ENCODE data around the gene GALNT2. TPM values are rescaled to one million over a fixed set of nuclear protein-coding genes. Genes with fewer than 3 reads are reported as not detected.

Gene GALNT2
- total and polyA plus RNA-seq, 4 experiments from 2014 or later: 11.5 to 20.9 (median 15.8) TPM

DNA sequence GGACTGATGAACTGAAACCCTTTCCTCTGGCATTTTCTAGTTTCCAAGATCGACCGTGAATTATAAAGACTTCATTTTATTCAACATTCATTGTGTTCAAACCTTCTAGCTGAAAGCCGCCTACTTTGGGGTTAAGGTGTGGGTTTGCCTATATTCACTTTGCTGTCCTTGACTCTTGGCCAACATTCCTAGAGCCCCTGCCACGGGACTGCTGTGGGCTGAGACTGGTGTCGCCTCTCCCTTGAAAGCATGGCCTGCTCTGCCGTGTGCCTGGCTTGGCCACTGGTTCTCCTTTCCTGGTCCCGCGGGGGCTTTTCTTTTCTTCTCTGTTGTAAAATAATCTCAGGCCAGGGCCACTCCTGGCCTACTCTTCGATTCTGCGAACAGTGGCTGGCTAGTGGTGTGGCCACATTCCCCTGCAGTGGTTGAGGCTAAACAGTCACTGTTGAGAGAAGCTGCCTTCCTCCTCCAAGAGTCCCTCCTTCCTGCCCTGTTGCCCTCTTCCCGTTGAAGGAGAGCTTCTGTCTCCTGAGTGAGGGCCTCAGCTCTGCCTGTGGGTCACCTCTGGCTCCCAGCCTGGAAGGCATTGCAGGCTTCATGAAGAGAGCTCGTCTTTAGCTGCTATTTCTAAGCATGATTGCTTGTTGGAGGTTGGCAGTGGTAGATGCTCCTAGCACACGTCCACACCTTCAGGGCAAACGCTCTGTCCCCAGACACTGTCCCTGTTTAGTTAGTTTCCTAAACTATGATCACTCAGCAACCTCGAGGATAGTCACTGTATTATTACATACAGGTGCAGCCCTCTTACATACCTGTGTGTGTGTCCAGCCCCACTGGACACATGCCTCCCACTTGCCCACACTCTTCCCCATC, 80.5 kb downstream of the GALNT2 start:
- no peak overlapping the region for H3K27ac ChIP-seq (ENCODE audit: low read depth, low read length)
- Mint-ChIP-seq H3K4me3 (peak overlapping the region in 1 of 8 donors; percentile 31), H3K27ac (peak overlapping the region in 2 of 7 donors; percentile 64 to 78), H3K36me3 (peaks cover 1 to 6% of the 10 kb centered on the region in 2 donors), H3K27me3 (no peaks in the 10 kb centered on the region), H3K9me3 (no peaks in the 10 kb centered on the region), H3K4me1 (peaks cover 16 to 38% (median 28%) of the 10 kb centered on the region in 4 donors)
- POLR2A ChIA-PET (ENCODE audit: partially characterized antibody): no interaction called here
- CTCF ChIA-PET (ENCODE audit: partially characterized antibody): interaction anchor here (1.5 kb wide), 1 partner anchor 9 kb away, joined by 3 read pairs; no protein-coding TSS in a partner anchor
- H3K4me1 ChIP-seq (ENCODE audit: insufficient read depth, low read length): no peaks in the 10 kb centered on the region
- no peak overlapping the region for H3K4me3 ChIP-seq (ENCODE audit: low read length in 2 of 2)
- intact Hi-C loops (cut with micrococcal nuclease): no loop called here
- H3K36me3 ChIP-seq (ENCODE audit: insufficient read depth, low read length): no peaks in the 10 kb centered on the region
- H3K9me3 ChIP-seq (ENCODE audit: control insufficient read depth in 1 of 2, low read length in 2 of 2): no peaks in the 10 kb centered on the region
- DNase-seq: no peak
- H3K27me3 ChIP-seq (ENCODE audit: insufficient read depth, low read length): no peaks in the 10 kb centered on the region

DNA sequence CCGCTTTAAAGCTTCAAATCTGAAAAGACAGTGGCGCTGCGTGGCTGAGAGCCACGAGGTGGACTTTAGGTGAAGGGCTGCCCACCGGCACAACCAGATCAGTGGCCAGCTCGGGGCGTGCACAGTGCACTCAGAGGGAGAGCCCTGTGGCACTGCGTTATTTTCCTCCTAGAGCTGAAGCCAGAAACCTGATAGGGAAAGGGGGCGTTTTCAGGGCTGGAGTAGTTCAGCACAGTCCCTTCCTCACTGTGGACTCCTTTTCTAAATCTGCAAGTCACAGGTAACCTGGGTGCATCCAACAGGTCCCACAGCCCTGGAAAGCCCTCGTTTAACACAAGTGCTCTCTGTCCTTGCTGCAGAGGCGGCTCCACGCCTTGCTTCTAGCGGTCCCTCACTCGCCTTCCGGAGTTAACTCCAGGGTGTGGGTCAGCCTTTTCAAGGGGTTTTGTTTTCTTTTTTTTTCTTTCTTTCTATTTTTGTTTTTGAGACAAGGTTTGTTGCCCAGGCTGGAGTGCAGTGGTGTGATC, 81.2 kb downstream of the GALNT2 start:
- Mint-ChIP-seq H3K9me3 (no peaks in the 10 kb centered on the region), H3K27me3 (no peaks in the 10 kb centered on the region), H3K4me1 (peaks cover 18 to 38% (median 28%) of the 10 kb centered on the region in 4 donors), H3K36me3 (peaks cover 1 to 6% of the 10 kb centered on the region in 2 donors), H3K27ac (peak overlapping the region in 1 of 7 donors; percentile 36), H3K4me3 (no peak overlapping the region)
- CTCF ChIA-PET (ENCODE audit: partially characterized antibody): interaction anchor here (1.5 kb wide), 1 partner anchor 9 kb away, joined by 3 read pairs; no protein-coding TSS in a partner anchor
- intact Hi-C loops (cut with micrococcal nuclease): no loop called here
- H3K9me3 ChIP-seq (ENCODE audit: control insufficient read depth in 1 of 2, low read length in 2 of 2): no peaks in the 10 kb centered on the region
- POLR2A ChIA-PET (ENCODE audit: partially characterized antibody): no interaction called here
- no peak overlapping the region for H3K4me3 ChIP-seq (ENCODE audit: low read length in 2 of 2)
- DNase-seq: no peak
- H3K27me3 ChIP-seq (ENCODE audit: insufficient read depth, low read length): no peaks in the 10 kb centered on the region
- H3K4me1 ChIP-seq (ENCODE audit: insufficient read depth, low read length): peaks cover under 1% of the 10 kb centered on the region
- no peak overlapping the region for H3K27ac ChIP-seq (ENCODE audit: low read depth, low read length)
- no peaks in the 10 kb centered on the region for H3K36me3 ChIP-seq (ENCODE audit: insufficient read depth, low read length)

DNA sequence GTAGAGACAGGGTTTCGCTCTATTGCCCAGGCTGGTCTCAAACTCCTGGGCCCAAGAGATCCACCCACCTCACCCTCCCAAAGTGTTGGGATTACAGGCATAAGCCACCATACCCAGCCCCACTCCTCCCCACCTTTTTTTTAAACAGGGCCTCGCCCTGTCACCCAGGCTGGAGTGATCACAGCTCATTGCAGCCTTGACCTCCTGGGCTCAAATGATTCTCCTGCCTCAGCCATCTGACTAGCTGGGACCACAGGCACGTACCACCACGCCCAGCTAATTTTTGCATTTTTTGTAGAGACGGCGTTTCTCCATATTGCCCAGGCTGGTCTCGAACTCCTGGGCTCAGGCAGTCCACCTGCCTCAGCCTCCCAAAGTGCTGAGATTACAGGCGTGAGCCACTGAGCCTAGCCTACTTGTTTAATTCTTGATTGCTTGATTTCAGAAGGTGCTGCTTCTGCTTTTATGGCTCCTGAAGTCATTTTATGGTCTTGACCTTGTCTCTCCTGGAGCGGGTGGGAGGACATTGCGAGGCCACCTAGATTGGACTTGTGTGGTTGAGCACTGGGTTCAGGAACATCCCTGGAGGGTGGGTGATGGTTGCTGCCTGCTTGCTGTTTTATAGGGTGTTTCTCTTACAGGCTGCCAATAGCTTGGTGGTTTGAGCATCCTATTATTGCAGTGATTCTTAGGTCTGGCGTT, 81.9 kb downstream of the GALNT2 start:
- no peaks in the 10 kb centered on the region for H3K27me3 ChIP-seq (ENCODE audit: insufficient read depth, low read length)
- no peak overlapping the region for H3K4me3 ChIP-seq (ENCODE audit: low read length in 2 of 2)
- no peaks in the 10 kb centered on the region for H3K9me3 ChIP-seq (ENCODE audit: control insufficient read depth in 1 of 2, low read length in 2 of 2)
- Mint-ChIP-seq H3K36me3 (peaks cover 1 to 6% of the 10 kb centered on the region in 2 donors), H3K9me3 (no peaks in the 10 kb centered on the region), H3K27me3 (no peaks in the 10 kb centered on the region), H3K4me3 (no peak overlapping the region), H3K4me1 (peaks cover 18 to 42% (median 26%) of the 10 kb centered on the region in 4 donors), H3K27ac (peak overlapping the region in 2 of 7 donors; percentile 36 to 57)
- peaks cover 3% of the 10 kb centered on the region for H3K4me1 ChIP-seq (ENCODE audit: insufficient read depth, low read length)
- CTCF ChIA-PET (ENCODE audit: partially characterized antibody): no interaction called here
- intact Hi-C loops (cut with micrococcal nuclease): no loop called here
- no peak overlapping the region for H3K27ac ChIP-seq (ENCODE audit: low read depth, low read length)
- POLR2A ChIA-PET (ENCODE audit: partially characterized antibody): no interaction called here
- H3K36me3 ChIP-seq (ENCODE audit: insufficient read depth, low read length): no peaks in the 10 kb centered on the region
- no peak for DNase-seq

DNA sequence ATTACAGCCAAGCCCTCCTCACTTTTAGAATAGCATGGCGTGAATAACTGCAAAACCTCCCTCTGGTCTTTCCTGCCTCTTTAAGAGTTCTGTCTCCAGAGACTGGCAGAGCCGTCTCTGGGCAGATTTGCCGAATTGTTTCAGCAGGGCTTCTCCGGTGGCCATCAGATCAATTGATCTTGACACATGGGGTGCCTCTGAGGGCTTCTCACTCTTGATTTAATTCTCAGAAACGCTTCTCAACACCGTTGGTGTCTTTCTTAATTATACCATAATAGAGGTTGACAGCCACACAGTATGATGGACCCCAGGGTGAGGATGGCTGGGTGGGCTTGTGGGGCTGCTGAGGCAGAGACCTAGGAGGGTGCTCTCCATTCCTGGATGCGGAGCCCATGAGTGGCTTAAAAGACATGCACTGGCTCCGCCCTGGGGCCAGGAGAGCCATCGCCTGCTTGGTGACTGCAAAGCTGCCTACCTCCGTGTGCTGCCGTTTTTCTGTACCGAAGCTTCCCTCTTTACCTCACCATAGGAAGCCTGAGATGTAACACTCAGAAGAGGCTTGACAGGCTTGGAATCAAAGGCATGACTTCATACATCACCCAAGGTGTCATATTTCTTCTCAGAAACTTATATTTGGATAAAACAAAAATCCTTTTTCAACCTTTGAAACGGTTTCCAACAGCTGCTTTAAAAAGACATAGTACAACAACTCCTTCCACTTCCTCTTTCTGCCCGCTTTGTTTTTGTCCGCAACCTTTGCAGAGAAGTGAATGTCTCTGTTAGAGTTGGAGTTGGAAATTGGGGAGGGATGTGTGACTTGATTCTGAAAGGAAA, 82.9 kb downstream of the GALNT2 start:
- Mint-ChIP-seq H3K27me3 (no peaks in the 10 kb centered on the region), H3K9me3 (no peaks in the 10 kb centered on the region), H3K4me3 (no peak overlapping the region), H3K27ac (no peak overlapping the region), H3K36me3 (peaks cover 1 to 6% of the 10 kb centered on the region in 2 donors), H3K4me1 (peaks cover 13 to 38% (median 19%) of the 10 kb centered on the region in 4 donors)
- Histone ChIP-seq H3K4me1 (ENCODE audit: insufficient read depth, low read length) (peaks cover 3% of the 10 kb centered on the region), H3K27me3 (ENCODE audit: insufficient read depth, low read length) (no peaks in the 10 kb centered on the region), H3K36me3 (ENCODE audit: insufficient read depth, low read length) (no peaks in the 10 kb centered on the region), H3K9me3 (ENCODE audit: control insufficient read depth in 1 of 2, low read length in 2 of 2) (no peaks in the 10 kb centered on the region), H3K27ac (ENCODE audit: low read depth, low read length) (no peak overlapping the region), H3K4me3 (ENCODE audit: low read length in 2 of 2) (no peak overlapping the region)
- ChIA-PET CTCF (ENCODE audit: partially characterized antibody) (no interaction called here), POLR2A (ENCODE audit: partially characterized antibody) (no interaction called here)
- intact Hi-C loops (cut with micrococcal nuclease): no loop called here
- DNase-seq: no peak

DNA sequence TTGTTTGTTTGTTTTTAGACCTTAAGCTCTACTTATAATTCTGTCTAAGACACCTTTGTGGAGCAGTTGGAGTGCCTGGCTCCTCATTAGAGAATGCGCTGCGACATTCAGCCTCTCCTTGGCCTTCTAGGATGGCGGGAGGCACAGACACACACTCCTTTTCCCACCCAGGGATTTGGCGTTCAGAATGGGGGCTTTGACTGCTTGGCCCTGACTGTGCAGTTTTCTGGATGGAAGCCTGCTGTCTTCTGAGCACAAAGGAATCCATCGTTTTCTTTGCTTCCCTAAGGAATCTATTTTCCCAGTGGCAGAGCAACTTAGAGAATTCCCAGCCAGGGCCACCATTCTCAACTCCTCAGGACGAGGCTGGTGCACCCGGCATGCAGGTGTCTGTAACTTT, 83.6 kb downstream of the GALNT2 start:
- no peak overlapping the region for H3K27ac ChIP-seq (ENCODE audit: low read depth, low read length)
- Mint-ChIP-seq H3K4me3 (no peak overlapping the region), H3K27me3 (no peaks in the 10 kb centered on the region), H3K9me3 (no peaks in the 10 kb centered on the region), H3K36me3 (peaks cover 1 to 6% of the 10 kb centered on the region in 2 donors), H3K4me1 (peaks cover 13 to 36% (median 21%) of the 10 kb centered on the region in 4 donors), H3K27ac (no peak overlapping the region)
- no peak for DNase-seq
- peaks cover 3% of the 10 kb centered on the region for H3K4me1 ChIP-seq (ENCODE audit: insufficient read depth, low read length)
- ChIA-PET CTCF (ENCODE audit: partially characterized antibody) (no interaction called here), POLR2A (ENCODE audit: partially characterized antibody) (no interaction called here)
- no peaks in the 10 kb centered on the region for H3K9me3 ChIP-seq (ENCODE audit: control insufficient read depth in 1 of 2, low read length in 2 of 2)
- no peaks in the 10 kb centered on the region for H3K36me3 ChIP-seq (ENCODE audit: insufficient read depth, low read length)
- H3K27me3 ChIP-seq (ENCODE audit: insufficient read depth, low read length): no peaks in the 10 kb centered on the region
- no peak overlapping the region for H3K4me3 ChIP-seq (ENCODE audit: low read length in 2 of 2)
- intact Hi-C loops (cut with micrococcal nuclease): no loop called here

DNA sequence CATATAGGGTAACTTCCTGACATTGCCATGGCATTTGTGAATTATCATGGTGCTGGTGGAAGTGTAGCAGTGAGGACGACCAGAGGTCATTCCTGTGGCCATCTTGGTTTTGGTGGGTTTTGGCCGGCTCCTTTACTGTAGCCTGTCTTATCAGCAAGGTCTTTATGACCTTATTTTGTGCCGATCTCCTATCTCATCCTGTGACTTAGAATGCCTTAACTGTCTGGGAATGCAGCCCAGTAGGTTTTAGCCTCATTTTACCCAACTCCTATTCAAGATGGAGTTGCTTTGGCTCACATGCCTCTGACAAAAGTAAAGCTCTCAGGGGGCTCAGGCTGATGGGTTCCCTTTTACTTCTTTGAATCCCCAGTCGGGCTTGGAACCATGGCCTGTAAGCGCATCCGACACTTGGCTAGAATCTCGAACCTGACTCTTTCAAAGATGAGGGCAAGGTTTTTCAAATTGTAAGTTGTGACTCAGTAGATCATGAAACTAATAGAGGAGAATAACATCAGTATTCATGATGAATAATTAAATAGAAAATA, 85.0 kb downstream of the GALNT2 start:
- Mint-ChIP-seq H3K4me3 (no peak overlapping the region), H3K4me1 (peaks cover 12 to 41% (median 23%) of the 10 kb centered on the region in 4 donors), H3K27ac (no peak overlapping the region), H3K9me3 (no peaks in the 10 kb centered on the region), H3K27me3 (no peaks in the 10 kb centered on the region), H3K36me3 (peaks cover 0 to 6% of the 10 kb centered on the region in 2 donors)
- no peak for DNase-seq
- intact Hi-C loops (cut with micrococcal nuclease): no loop called here
- Histone ChIP-seq H3K27me3 (ENCODE audit: insufficient read depth, low read length) (no peaks in the 10 kb centered on the region), H3K4me1 (ENCODE audit: insufficient read depth, low read length) (peaks cover 3% of the 10 kb centered on the region), H3K9me3 (ENCODE audit: control insufficient read depth in 1 of 2, low read length in 2 of 2) (no peaks in the 10 kb centered on the region), H3K36me3 (ENCODE audit: insufficient read depth, low read length) (no peaks in the 10 kb centered on the region), H3K27ac (ENCODE audit: low read depth, low read length) (no peak overlapping the region), H3K4me3 (ENCODE audit: low read length in 2 of 2) (no peak overlapping the region)
- ChIA-PET CTCF (ENCODE audit: partially characterized antibody) (no interaction called here), POLR2A (ENCODE audit: partially characterized antibody) (no interaction called here)

All from CD4-positive, alpha-beta memory T cell (primary cell).